Endothelial cell of umbilical vein (primary cell): Measurements from ENCODE around the gene ELOVL5. TPM values are rescaled to one million over a fixed set of nuclear protein-coding genes. Genes with fewer than 3 reads are reported as not detected.

Experiments
- BruUV-seq: library from RNA; stranded (reverse); fragments of 400-500 nt; replicated peaks from 2 replicates; lab custom pipeline; 2021; lab: Mats Ljungman, UMichigan
- CTCF ChIA-PET: fragments of 300-600, 350-600 bp; sonication (Branson Sonifier 250); formaldehyde crosslinking; loops from one replicate; lab custom pipeline; 2021; ENCODE audit warnings: antibody characterized with exemption, inconsistent platforms; lab: Charles Lee
- POLR2A ChIA-PET: fragments of 300-600, 350-600 bp; sonication (Branson Sonifier 250); formaldehyde crosslinking; loops from one replicate; lab custom pipeline; 2021; ENCODE audit warnings: antibody characterized with exemption, inconsistent platforms; lab: Charles Lee
- DNase-seq: peaks from one replicate; pipeline ENCODE4 v3.0.0-alpha.2; 2011; ENCODE audit warnings: low read depth, low spot score
- FAIRE-seq: peaks from 2 replicates; lab custom pipeline; 2011; peaks lifted over from hg19 to GRCh38; lab: Jason Lieb, UNC
- H2AFZ ChIP-seq: 2 replicates; pipeline ENCODE4 v1.6.0; 2012; ENCODE audit warnings: low read depth, low read length, control low read depth, inconsistent platforms
- H3K27ac ChIP-seq: 2 replicates; pipeline ENCODE4 v1.5.1; 2011; ENCODE audit warnings: low read depth, mild to moderate bottlenecking, control low read depth, low read length, moderate library complexity; ENCODE audit not compliant: insufficient read depth
- H3K27me3 ChIP-seq, 2 experiments: 2 replicates each; pipeline versions ENCODE4 v1.6.0 to v1.6.1; 2011; ENCODE audit warnings: low read length in 2 of 2, mixed read lengths in 1 of 2; ENCODE audit not compliant: control insufficient read depth in 2 of 2, insufficient read depth in 2 of 2
- H3K36me3 ChIP-seq, 2 experiments: 2 replicates in 1 of 2; 3 replicates in 1 of 2; pipeline ENCODE4 v1.5.1; 2011; ENCODE audit warnings: low read length in 2 of 2, mild to moderate bottlenecking in 1 of 2, moderate library complexity in 1 of 2; ENCODE audit not compliant: control insufficient read depth in 2 of 2, insufficient read depth in 2 of 2; ENCODE audit errors: extremely low read depth in 1 of 2
- H3K4me1 ChIP-seq: 3 replicates; pipeline ENCODE4 v1.5.1; 2011; ENCODE audit warnings: mild to moderate bottlenecking, low read length; ENCODE audit not compliant: control insufficient read depth, insufficient read depth; ENCODE audit errors: extremely low read depth
- H3K4me2 ChIP-seq: 2 replicates; pipeline ENCODE4 v1.6.1; 2011; ENCODE audit warnings: low read length, control low read depth, mixed read lengths; ENCODE audit not compliant: insufficient read depth
- H3K4me3 ChIP-seq, 3 experiments: fragments of 200-600 bp in 1 of 3; sonication (generic), shearing (Covaris generic) in 1 of 3; replicated peaks in 1 of 3; 2 replicates each; pipeline ENCODE4 v1.5.1; 2011 to 2016; ENCODE audit warnings: control low read depth in 3 of 3, low read length in 3 of 3, mild to moderate bottlenecking in 2 of 3, inconsistent platforms in 1 of 3, low read depth in 1 of 3, moderate library complexity in 1 of 3; ENCODE audit not compliant: insufficient read depth in 1 of 3
- H3K79me2 ChIP-seq: 2 replicates; pipeline ENCODE4 v1.6.0; 2012; ENCODE audit warnings: low read length, inconsistent platforms; ENCODE audit not compliant: control insufficient read depth, insufficient read depth
- H3K9ac ChIP-seq: replicated peaks from 2 replicates; pipeline ENCODE3; 2011; ENCODE audit warnings: low read length, control low read depth; ENCODE audit not compliant: insufficient read depth; ENCODE audit errors: extremely low read depth
- H3K9me1 ChIP-seq: replicated peaks from 3 replicates; pipeline ENCODE4 v1.6.0; 2011; ENCODE audit warnings: mild to moderate bottlenecking, low read length; ENCODE audit not compliant: control insufficient read depth, insufficient read depth; ENCODE audit errors: extremely low read depth
- H3K9me3 ChIP-seq: replicated peaks from 2 replicates; pipeline ENCODE4 v1.5.1; 2012; ENCODE audit warnings: low read length, inconsistent platforms; ENCODE audit not compliant: control insufficient read depth, insufficient read depth
- H4K20me1 ChIP-seq: replicated peaks from 2 replicates; pipeline ENCODE3; 2011; ENCODE audit warnings: mild to moderate bottlenecking, low read length; ENCODE audit not compliant: control insufficient read depth, insufficient read depth; ENCODE audit errors: extremely low read depth
- EZH2 ChIP-seq: IDR thresholded peaks from 2 replicates; pipeline ENCODE4 v1.6.1; 2012; ENCODE audit warnings: borderline replicate concordance, low read depth, mild to moderate bottlenecking, moderate library complexity, low read length, inconsistent platforms; ENCODE audit not compliant: severe bottlenecking
- FOS ChIP-seq: IDR thresholded peaks from 2 replicates; pipeline ENCODE4 v1.6.1; 2011; ENCODE audit warnings: mild to moderate bottlenecking, low read length, moderate library complexity, borderline replicate concordance; ENCODE audit not compliant: insufficient read depth
- POLR2A ChIP-seq: IDR thresholded peaks from 2 replicates; pipeline ENCODE4 v1.6.1; 2012; ENCODE audit warnings: low read depth, mild to moderate bottlenecking, control low read depth, low read length
- POLR2AphosphoS5 ChIP-seq: IDR thresholded peaks from 2 replicates; pipeline ENCODE4 v1.6.1; 2012; ENCODE audit warnings: low read depth, mild to moderate bottlenecking, control low read depth, low read length, moderate library complexity; ENCODE audit not compliant: insufficient read depth
- dilution Hi-C: fragments of 300-500 bp; cut with MboI; formaldehyde crosslinking; loops from one replicate; pipeline ENCODE4 v1.15.0; 2019; ENCODE audit warnings: low sequenced_read_pairs; ENCODE audit not compliant: extremely low pct_ligation_motif_present
- intact Hi-C: fragments of 100-400 bp; cut with micrococcal nuclease; formaldehyde crosslinking; loops from one replicate; pipeline ENCODE4 v1.10.0; 2022
- polyA plus RNA-seq, 4 experiments: library from polyadenylated mRNA; depleted of rRNA in 3 of 4; stranded (reverse) in 3 of 4; unstranded in 1 of 4; fragments of >200 nt; gene quantifications; 2 replicates each; pipeline versions ENCODE4 v1.2.1 to v1.2.3, GENCODE V29; 2011 to 2012; ENCODE audit warnings: missing spikeins in 1 of 4
- total RNA-seq: library from RNA; stranded (reverse); gene quantifications from 2 replicates; pipeline ENCODE4 v1.2.3, GENCODE V29; 2021
- TF ChIP-seq, protein P1 (sequence below), 2 donors: IDR thresholded peaks; 1 replicate in 1 of 2; 2 replicates in 1 of 2; pipeline ENCODE4 v1.5.1; 2011; ENCODE audit warnings: low read length in 2 of 2, mild to moderate bottlenecking in 2 of 2, moderate library complexity in 2 of 2, control low read depth in 1 of 2, inconsistent platforms in 1 of 2, low read depth in 1 of 2; ENCODE audit not compliant: insufficient read depth in 1 of 2; ENCODE audit errors: extremely low read depth in 1 of 2
- TF ChIP-seq, protein P2 (sequence below): IDR thresholded peaks from 2 replicates; pipeline ENCODE4 v1.6.1; 2011; ENCODE audit not compliant: insufficient read depth, insufficient read length

The ELOVL5 gene
- total and polyA plus RNA-seq, 2 donors (not counting 3 experiments of a cell fraction or from before 2014, with no cell fraction given) = 85.9 to 140 TPM

DNA sequence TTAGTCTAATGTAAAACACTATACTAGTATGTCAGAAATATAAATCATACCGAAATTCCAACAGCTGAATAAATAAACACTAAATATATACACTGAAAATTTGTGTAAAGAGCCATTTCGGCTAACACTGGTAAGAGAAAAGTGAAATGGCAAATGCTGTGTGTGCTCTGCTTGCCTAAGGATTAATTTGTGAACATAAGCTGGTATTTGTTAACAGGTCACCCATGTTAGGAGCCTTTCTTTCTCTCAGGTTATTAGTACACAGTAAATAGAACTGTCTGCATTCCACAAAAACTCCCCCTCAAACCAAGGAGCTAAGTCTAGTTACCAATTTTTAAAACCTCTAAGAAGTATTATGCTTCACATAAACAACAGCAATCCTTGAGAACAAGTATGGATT, 27.0 kb downstream of the ELOVL5 start:
- Histone ChIP-seq H3K27ac (no peak overlapping the region), H3K9ac (no peak overlapping the region)

More for the DNA sequence above, 27.0 kb downstream of the ELOVL5 start:
- Histone ChIP-seq H3K4me2 (no peak overlapping the region), H2AFZ (no peak overlapping the region), H3K27me3 (no peaks in the 10 kb centered on the region), H3K4me3 (no peak overlapping the region), H3K4me1 (peaks cover 7% of the 10 kb centered on the region), H4K20me1 (peaks cover 11% of the 10 kb centered on the region), H3K79me2 (peaks cover 91% of the 10 kb centered on the region), H3K36me3 (no peaks in the 10 kb centered on the region), H3K9me1 (peaks cover 5% of the 10 kb centered on the region), H3K9me3 (no peaks in the 10 kb centered on the region)
- POLR2A ChIA-PET = interaction anchor here (0.9 kb wide), 1 partner anchor 20 kb away, joined by 4 read pairs; no protein-coding TSS in a partner anchor
- TF ChIP-seq POLR2A = no peak
- TF ChIP-seq POLR2AphosphoS5 = no peak
- no peak for TF ChIP-seq EZH2
- TF ChIP-seq, protein P1, sequence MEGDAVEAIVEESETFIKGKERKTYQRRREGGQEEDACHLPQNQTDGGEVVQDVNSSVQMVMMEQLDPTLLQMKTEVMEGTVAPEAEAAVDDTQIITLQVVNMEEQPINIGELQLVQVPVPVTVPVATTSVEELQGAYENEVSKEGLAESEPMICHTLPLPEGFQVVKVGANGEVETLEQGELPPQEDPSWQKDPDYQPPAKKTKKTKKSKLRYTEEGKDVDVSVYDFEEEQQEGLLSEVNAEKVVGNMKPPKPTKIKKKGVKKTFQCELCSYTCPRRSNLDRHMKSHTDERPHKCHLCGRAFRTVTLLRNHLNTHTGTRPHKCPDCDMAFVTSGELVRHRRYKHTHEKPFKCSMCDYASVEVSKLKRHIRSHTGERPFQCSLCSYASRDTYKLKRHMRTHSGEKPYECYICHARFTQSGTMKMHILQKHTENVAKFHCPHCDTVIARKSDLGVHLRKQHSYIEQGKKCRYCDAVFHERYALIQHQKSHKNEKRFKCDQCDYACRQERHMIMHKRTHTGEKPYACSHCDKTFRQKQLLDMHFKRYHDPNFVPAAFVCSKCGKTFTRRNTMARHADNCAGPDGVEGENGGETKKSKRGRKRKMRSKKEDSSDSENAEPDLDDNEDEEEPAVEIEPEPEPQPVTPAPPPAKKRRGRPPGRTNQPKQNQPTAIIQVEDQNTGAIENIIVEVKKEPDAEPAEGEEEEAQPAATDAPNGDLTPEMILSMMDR (IDR thresholded peaks at IDR 0.05; ENCODE audit: extremely low read depth in 1 of 2, insufficient read depth in 1 of 2, low read depth in 1 of 2, low read length in 2 of 2) = no peak
- TF ChIP-seq, protein P2, sequence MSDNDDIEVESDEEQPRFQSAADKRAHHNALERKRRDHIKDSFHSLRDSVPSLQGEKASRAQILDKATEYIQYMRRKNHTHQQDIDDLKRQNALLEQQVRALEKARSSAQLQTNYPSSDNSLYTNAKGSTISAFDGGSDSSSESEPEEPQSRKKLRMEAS = no peak
- no peak for TF ChIP-seq FOS
- intact Hi-C loops (no loop called here), dilution Hi-C loops (no loop called here)
- CTCF ChIA-PET = interaction anchor here (1.0 to 1.5 kb wide), 4 partner anchors 15 to 27 kb away, joined by 3 to 6 read pairs (median 4); no protein-coding TSS in a partner anchor
- DNase-seq (no peak), FAIRE-seq (no peak)
- no TSS peak for BruUV-seq
